Central memory CD4-positive, alpha-beta T cell (primary cell): ENCODE results near the gene NTNG1.
"Not testable (repeated sequence)": the region's sequence is repeated elsewhere in the genome, so short reads cannot be mapped to it uniquely, and the experiment has no call there.

Source experiments
- DNase-seq: peaks from one replicate; pipeline ENCODE4 v3.0.0; 2022
- total RNA-seq, 3 experiments: gene quantifications; one replicate each; lab custom pipeline; 2026; lab: John Stamatoyannopoulos, UW

Gene NTNG1
- total RNA-seq = 0 to 0.04 (median 0) reads per million in 3 experiments

DNA sequence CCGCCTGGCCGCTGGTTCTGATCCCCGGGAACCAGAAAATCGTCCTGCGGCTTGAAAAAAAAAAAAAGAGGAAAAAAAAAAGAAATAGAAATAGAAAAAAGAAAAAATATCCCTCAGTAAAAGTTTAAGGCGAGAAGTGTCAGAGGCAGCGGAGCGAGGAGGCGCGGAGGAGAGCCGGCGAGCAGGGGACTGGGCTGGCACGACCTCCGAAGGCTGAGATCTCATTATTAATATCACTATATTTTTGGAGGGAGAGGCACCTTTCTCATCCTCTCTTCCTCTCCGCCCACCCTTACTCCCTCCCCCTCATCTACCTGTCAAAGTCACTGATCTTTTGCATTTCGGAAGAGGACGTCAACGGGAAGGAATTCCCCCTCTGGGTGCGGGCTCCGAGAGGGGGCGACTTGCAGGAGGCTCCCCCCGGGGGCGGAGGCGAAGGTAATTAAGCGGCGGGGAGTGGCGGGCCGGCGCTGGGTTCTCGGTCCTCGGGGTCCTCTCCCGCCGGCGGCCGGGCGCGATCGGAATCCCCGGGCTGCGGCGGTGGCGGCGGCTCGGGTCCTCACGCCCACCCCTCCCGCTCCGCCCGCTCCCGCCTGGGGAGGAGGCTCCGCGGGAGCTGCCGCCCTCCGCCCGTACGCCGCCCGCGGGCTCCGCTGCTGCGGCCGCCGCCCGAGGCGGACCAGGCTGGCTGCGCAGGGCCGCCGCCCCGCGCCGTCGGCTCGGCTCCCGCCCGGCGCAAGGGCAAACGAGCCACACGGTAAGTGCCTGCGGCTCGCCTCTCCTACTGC, at the start of gene NTNG1:
Gene NTNG1 (plus strand): TSS at position 337 of the 788 bp plus-strand sequence.
- DNase-seq = no peak

GRCh38 chr1:107091418-107091817, 49.4 kb upstream of the NTNG1 start:
- no peak for DNase-seq

DNA sequence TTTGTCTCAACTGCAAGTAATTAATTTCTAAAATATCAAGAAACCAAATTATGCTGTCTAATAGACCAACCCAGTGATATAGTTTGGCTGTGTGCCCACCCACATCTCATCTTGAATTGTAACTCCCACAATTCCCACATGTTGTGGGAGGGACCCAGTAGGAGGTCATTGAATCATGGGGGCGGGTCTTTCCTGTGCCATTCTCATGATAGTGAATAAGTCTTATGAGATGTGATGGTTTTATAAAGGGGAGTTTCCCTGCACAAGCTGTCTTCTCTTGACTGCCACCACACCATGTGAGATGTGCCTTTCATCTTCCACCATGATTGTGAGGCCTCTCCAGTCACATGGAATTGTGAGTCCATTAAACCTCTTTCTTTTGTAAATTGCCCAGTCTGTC, 47.4 kb upstream of the NTNG1 start:
- not testable (repeated sequence) for DNase-seq

DNA sequence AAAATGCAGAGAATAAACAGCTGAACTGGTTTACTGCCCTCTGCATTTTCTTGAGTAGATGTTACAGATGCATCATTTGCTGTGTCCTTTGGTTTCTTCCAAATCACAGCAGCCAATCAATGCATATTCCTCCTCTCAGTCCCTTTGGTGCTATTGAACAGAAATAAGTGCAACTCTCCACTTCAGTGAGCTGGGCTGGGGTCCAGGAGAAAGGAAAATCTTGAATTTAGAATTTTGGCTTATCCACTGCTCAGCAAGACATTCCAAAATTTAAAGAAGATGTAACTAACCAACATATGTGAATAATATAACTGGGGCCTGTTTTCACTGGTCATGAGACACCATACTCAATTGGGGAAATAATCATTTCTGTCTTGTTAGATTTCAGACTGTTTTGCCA, 45.2 kb upstream of the NTNG1 start:
- DNase-seq = no peak

- no peak for DNase-seq
Measured at GRCh38 chr1:107096690-107097089, 44.1 kb upstream of the NTNG1 start.

GRCh38 chr1:107098961-107099360, 41.9 kb upstream of the NTNG1 start:
- no peak for DNase-seq

GRCh38 chr1:107100331-107100984, 40.4 kb upstream of the NTNG1 start:
- DNase-seq = no peak

DNA sequence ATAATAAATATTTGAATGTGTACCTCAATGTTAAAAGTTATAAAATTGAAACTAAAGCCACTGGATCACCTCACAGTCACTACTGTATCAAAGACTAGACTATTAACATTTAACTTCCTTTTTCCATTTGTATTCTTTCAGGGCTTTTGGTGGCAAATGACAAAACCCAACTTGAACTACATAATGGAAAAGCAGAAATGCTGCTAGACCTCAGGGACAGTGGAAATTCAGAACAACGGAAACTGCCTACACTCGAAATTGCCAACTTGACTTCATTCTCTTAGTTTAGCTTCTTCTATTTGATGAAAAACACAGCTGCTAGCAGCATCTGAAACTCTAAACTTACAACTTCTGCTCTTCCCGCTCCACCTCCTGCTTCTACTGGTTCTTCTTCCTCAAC, 34.9 kb upstream of the NTNG1 start:
- DNase-seq = no peak

DNA sequence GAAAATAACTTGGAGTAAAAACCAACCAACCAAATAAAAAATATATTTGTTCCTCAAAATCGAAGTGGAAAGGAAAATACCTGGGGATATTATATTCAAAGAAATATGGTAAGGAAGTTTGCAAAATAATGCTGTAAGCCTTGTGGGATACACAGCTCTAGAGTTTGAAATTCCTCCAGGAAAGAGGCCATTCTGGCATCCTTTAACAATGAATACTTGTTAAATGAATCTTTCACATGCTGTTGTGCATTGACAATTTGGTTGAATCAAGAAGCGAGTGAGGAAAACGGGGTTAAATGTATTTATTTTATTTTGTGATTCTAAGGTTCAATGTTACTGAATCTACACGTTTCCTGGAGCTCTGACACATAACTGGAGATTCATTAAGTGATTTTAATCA, 30.5 kb upstream of the NTNG1 start:
- no peak for DNase-seq

DNA sequence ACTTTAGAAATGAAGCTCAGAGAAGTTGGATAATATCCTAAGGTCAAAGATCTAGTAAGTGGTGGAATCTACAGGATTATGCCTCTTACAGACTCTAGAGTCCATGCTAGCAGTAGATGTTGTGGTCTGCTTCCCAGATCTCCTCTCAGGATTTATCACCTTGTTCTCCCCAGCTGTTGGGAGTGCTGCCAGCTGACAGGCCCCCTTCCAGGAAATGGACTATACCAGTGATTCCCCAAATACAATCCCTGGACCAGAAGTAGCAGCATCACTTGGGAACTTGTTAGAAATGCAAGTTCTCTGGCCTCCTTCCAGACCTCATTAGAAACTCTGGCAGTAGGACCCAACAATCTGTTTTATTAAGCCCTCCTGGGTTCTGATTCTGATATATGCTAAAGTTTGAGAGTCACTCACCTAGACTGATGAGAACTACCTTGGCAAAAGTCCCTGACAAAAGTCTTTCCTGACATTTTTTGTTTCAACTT, 24.5 kb upstream of the NTNG1 start:
- DNase-seq = no peak

DNA sequence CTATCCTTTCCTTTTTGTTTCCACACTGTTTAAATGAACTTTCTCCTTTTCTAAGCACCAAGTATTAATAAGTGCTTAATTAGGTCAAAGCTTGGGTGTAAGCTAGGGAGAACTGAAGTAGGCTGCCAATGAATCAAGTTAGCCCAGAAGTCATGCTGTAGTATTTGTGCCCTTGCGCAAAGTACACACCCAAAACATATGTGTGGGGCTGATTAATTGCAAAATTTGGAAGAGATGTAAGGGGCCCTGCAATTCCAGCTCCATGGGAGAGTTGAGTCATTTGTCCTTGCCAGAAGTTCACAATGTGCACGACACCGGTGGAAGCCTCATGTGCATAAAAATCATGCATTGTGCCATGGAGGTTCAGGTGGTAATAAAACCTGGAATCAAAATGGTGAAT, 18.6 kb upstream of the NTNG1 start:
- DNase-seq = no peak

GRCh38 chr1:107123741-107124140, 17.1 kb upstream of the NTNG1 start:
- DNase-seq = no peak

DNA sequence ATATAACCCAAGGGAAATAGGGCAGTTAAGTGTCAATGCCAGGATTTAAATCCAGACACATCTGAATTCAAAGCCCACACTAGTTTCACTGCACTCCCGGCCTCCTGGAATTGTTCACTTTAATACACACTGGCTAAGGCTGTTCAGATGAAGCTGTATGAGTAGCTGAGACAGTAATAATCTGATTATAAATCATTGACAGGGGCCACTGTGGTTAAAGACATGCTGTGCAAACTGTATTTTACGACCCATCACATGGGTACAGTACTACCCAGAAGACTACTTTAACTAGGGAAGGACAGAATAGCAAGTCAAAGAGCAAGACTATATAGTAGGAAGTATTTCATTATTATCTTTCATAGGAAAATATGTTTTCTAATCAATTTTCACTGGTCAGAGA, 16.1 kb upstream of the NTNG1 start:
- no peak for DNase-seq

DNA sequence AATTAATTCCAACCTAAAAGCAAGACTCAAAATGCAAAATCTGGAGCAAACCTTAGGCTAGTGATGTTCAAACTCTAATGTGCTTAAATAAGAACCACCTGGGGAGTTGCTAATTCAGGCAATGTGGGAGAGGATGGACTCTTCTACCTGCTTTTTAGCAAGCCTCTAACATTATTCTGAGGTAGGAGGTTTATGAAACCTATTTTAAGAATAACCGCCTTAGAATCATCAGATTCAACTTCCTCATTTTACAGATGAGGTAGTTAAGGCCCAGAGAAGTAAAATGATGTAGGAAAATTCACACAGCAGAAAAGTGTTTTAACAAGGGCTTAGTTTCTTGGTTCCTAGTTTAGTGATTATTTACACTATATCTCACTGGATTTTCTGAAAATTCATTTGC, 8.6 kb upstream of the NTNG1 start:
- DNase-seq = no peak

GRCh38 chr1:107132780-107133179, 8.1 kb upstream of the NTNG1 start:
- no peak for DNase-seq

GRCh38 chr1:107135463-107135862, 5.4 kb upstream of the NTNG1 start:
- no peak for DNase-seq

GRCh38 chr1:107138166-107138565, 2.7 kb upstream of the NTNG1 start:
- no peak for DNase-seq

GRCh38 chr1:107138767-107139445, 1.9 kb upstream of the NTNG1 start:
- no peak for DNase-seq

DNA sequence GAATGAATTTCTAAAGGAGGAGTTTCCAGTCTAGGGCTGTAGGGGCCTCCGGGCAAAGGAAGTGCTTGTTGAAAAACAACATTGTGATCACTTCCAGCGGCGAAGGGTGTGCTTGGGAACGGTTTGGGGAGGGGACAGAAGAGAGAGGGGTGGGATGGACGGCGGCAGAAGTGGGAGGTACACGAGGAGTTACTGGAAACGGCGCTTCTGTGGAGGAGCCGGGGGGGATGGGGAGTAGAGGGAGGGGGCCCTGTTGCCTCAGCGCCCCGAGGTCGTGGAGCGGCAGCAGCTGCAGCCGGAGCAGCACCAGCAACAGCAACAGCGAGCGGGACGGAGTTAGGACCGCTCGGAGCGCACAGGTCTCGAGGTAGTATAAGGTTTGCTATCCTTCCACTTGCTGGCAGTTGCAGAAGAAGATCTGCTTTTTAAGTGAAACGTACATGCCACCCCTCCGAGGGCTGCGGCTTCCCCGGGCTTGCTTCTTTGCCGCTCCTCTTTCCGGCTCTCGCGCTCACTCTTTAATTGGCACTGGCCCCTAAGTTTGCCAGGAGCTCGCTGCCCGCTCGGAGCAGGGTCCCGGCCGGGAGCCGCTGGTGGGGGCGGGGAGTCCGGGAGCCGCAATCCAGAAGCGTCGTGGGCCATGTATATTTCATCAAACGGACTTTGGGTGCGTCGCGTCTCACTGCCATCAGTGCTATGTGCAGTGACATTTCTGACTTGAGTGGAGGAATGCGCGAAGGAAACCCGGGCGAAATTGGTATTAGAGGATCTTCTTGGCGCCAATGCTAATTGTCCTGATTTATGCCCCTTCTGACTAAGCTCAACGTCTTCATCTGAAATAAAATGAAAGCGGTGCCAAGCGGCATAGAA, 771 bp upstream of the NTNG1 start:
- no peak for DNase-seq

DNA sequence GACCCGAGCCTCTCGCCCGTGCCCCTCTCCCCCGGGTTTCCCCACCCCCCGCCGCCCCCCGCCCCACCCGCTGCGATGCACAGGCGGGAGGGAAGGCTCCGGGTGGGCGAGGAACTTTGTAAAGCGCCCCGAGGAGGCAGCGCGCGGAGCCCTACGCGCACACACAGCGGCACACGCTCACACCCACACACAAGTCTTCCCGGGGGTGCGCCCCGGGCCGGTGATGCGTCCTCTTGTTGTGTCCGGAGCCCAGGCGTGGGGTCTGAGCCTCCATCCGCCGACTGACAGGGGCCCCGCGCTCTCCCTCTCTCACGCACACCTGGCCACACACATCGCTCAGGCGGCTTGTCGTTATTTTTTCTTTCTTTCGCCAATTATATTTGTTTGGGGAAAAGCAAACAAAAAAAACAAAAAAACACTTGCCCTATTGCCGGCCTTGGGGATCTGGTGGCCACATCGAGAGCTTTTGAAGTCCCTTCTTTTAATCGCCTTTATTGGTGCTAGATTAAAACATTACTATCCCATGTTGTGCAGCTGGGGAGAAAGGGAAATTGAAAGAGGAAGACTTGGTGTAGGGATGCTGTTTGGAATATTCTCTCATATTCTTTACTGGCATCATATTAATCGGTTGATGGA, 770 bp downstream of the NTNG1 start:
- no peak for DNase-seq

- no peak for DNase-seq
Measured at GRCh38 chr1:107142140-107142542, 1.3 kb downstream of the NTNG1 start.

- DNase-seq = no peak
Measured at GRCh38 chr1:107142666-107143065, 1.8 kb downstream of the NTNG1 start.
